Ishikawa (cell line): Measurements from ENCODE around the gene NDST1.

ENCODE experiments used
- CREB1 ChIP-seq: IDR thresholded peaks from 2 replicates; pipeline ENCODE4 v1.6.1; 2012; ENCODE audit warnings: low read depth
- EP300 ChIP-seq: IDR thresholded peaks from 2 replicates; pipeline ENCODE4 v1.6.1; 2012; ENCODE audit warnings: borderline replicate concordance
- REST ChIP-seq: IDR thresholded peaks from 2 replicates; pipeline ENCODE4 v1.6.1; 2012; ENCODE audit warnings: low read depth, mild to moderate bottlenecking
- YY1 ChIP-seq: IDR thresholded peaks from 2 replicates; pipeline ENCODE4 v1.6.1; 2012; ENCODE audit warnings: low read depth

- TF ChIP-seq REST (no peak), EP300 (no peak), CREB1 (no peak), YY1 (no peak)
Measured at GRCh38 chr5:150584556-150585335, 76.8 kb downstream of the NDST1 start.
